Dermis blood vessel endothelial cell (primary cell): Measurements from ENCODE around the gene PCDHGA4. TPM values are rescaled to one million over a fixed set of nuclear protein-coding genes. Genes with fewer than 3 reads are reported as not detected.
"Not testable (repeated sequence)": the region's sequence is repeated elsewhere in the genome, so short reads cannot be mapped to it uniquely, and the experiment has no call there.

ENCODE experiments used
- DNase-seq: peaks from one replicate; pipeline ENCODE4 v3.0.0; 2010
- total RNA-seq: library from RNA; depleted of rRNA; stranded (reverse); fragments of >200 nt; gene quantifications from 2 replicates; pipeline ENCODE4 v1.2.3, GENCODE V29; 2014

PCDHGA4 gene
- total RNA-seq, 1 donor from 2014 or later: 2.2 TPM

DNA sequence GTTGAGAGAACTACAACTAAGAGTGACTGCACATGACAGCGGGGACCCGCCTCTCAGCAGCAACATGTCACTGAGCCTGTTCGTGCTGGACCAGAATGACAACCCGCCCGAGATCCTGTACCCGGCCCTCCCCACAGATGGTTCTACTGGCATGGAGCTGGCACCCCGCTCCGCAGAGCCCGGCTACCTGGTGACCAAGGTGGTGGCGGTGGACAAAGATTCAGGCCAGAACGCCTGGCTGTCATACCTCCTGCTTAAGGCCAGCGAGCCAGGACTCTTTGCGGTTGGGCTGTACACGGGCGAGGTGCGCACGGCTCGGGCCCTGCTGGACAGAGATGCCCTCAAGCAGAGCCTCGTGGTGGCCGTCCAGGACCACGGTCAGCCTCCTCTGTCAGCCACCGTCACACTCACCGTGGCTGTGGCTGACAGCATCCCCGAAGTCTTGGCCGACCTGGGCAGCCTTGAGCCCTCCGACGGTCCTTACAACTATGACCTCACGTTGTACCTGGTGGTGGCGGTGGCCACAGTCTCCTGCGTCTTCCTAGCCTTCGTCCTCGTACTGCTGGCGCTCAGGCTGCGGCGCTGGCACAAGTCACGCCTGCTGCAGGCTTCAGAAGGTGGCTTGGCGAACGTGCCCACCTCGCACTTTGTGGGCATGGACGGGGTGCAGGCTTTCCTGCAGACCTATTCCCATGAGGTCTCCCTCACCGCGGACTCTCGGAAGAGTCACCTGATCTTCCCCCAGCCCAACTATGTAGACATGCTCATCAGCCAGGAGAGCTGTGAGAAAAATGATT lies 29.8 kb downstream of the PCDHGA4 start:
- DNase-seq: no peak

DNA sequence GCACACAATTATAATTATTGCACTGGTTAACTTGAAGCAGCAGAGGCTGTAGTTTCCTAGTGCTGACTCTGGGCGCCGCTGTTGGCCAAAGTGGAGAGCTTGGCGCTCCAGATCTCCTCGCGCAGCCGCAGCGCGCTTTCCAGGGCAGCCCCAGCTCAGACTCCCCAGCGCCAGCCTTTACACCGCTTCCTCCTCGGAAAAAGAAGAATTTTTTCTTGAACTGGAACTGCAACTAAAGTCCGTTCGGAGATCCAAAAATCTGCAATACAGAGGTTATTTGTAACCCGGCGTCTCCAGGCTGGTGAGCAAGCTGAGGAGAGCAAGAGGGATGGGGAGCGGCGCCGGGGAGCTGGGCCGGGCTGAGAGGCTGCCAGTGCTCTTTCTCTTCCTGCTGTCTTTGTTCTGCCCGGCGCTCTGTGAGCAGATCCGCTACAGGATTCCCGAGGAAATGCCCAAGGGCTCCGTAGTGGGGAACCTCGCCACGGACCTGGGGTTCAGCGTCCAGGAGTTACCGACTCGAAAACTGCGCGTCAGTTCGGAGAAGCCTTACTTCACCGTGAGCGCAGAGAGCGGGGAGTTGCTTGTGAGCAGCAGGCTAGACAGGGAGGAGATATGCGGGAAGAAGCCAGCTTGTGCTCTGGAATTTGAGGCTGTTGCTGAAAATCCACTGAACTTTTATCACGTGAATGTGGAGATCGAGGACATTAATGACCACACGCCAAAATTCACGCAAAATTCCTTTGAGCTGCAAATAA lies 32.9 kb downstream of the PCDHGA4 start, which contains the start of gene PCDHGB4:
TSS of gene PCDHGB4 (plus strand) at position 142 of the 755 bp plus-strand sequence. CDS start at position 329, 187 bp downstream.
- DNase-seq: peak; percentile 67

DNA sequence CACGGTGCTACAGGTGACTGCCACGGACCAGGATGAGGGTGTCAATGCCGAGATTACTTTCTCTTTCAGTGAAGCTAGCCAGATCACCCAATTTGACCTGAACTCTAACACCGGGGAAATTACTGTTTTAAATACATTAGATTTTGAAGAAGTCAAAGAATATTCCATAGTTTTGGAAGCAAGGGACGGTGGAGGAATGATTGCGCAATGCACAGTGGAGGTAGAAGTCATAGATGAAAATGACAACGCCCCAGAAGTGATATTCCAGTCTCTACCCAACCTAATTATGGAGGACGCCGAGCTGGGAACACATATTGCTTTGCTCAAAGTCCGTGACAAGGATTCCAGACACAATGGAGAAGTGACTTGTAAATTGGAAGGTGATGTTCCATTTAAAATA lies 33.8 kb downstream of the PCDHGA4 start:
- no peak for DNase-seq

DNA sequence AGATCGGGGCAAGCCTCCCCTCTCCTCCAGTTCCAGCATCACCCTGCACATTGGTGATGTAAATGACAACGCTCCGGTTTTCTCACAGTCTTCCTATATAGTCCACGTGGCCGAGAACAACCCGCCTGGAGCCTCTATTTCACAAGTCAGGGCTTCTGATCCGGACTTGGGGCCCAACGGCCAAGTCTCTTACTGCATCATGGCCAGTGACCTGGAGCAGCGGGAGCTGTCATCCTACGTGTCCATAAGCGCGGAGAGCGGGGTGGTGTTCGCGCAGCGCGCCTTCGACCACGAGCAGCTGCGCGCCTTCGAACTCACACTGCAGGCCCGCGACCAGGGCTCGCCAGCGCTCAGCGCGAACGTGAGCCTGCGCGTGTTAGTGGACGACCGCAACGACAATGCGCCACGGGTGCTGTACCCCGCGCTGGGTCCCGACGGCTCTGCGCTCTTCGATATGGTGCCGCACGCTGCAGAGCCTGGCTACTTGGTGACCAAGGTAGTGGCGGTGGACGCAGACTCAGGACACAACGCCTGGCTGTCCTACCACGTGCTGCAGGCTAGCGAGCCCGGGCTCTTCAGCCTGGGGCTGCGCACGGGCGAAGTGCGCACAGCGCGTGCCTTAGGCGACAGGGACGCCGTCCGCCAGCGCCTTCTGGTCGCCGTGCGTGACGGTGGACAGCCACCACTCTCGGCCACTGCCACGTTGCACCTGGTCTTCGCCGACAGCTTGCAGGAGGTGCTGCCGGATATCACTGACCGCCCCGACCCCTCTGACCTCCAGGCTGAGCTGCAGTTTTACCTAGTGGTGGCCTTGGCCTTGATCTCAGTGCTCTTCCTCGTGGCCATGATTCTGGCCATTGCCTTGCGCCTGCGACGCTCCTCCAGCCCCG lies 34.6 kb downstream of the PCDHGA4 start:
- DNase-seq: no peak

DNA sequence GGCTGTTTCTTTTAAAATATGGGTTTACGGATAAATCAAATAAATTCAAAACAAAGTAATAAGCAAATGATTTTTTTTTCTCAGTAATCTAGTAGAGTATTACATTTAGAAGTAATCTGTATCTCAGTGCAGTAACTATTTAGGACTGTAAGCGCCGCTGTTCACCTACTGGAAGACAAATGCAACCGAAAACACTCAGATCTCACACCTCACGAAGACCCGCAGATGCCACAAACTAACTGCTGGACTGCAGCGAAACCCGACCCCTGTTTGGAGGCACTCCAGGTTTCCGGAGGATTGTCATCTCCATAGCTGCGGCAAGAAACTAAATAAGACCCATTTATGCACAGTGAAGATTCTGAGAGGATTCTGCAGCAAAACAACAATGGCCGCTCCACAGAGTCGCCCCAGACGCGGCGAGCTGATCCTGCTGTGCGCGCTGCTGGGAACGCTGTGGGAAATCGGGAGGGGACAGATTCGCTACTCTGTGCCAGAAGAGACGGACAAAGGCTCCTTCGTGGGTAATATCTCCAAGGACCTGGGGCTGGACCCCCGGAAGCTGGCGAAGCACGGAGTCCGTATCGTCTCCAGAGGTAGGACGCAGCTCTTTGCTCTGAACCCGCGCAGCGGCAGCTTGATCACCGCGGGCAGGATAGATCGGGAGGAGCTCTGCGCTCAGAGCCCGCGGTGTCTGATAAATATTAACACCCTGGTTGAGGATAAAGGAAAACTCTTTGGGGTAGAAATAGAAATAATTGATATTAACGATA lies 37.8 kb downstream of the PCDHGA4 start, which contains the start of gene PCDHGA8:
TSS of gene PCDHGA8 (plus strand) at position 205 of the 770 bp plus-strand sequence. CDS start at position 386, 181 bp downstream.
- DNase-seq: no peak

DNA sequence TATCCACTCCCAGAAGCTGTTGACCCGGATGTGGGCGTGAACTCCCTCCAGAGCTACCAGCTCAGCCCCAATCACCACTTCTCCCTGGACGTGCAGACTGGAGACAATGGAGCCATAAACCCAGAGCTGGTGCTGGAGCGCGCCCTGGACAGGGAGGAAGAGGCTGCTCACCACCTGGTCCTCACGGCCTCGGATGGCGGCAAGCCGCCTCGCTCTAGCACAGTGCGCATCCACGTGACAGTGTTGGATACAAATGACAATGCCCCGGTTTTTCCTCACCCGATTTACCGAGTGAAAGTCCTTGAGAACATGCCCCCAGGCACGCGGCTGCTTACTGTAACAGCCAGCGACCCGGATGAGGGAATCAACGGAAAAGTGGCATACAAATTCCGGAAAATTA lies 38.4 kb downstream of the PCDHGA4 start:
- DNase-seq: no peak

DNA sequence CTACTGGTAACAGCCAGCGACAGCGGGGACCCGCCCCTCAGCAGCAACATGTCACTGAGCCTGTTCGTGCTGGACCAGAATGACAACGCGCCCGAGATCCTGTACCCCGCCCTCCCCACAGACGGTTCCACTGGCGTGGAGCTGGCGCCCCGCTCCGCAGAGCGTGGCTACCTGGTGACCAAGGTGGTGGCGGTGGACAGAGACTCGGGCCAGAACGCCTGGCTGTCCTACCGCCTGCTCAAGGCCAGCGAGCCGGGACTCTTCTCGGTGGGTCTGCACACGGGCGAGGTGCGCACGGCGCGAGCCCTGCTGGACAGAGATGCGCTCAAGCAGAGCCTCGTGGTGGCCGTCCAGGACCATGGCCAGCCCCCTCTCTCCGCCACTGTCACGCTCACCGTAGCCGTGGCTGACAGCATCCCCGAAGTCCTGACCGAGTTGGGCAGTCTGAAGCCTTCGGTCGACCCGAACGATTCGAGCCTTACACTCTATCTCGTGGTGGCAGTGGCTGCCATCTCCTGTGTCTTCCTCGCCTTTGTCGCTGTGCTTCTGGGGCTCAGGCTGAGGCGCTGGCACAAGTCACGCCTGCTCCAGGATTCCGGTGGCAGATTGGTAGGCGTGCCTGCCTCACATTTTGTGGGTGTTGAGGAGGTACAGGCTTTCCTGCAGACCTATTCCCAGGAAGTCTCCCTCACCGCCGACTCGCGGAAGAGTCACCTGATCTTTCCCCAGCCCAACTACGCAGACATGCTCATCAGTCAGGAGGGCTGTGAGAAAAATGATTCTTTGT lies 39.8 kb downstream of the PCDHGA4 start:
- not testable (repeated sequence) for DNase-seq

DNA sequence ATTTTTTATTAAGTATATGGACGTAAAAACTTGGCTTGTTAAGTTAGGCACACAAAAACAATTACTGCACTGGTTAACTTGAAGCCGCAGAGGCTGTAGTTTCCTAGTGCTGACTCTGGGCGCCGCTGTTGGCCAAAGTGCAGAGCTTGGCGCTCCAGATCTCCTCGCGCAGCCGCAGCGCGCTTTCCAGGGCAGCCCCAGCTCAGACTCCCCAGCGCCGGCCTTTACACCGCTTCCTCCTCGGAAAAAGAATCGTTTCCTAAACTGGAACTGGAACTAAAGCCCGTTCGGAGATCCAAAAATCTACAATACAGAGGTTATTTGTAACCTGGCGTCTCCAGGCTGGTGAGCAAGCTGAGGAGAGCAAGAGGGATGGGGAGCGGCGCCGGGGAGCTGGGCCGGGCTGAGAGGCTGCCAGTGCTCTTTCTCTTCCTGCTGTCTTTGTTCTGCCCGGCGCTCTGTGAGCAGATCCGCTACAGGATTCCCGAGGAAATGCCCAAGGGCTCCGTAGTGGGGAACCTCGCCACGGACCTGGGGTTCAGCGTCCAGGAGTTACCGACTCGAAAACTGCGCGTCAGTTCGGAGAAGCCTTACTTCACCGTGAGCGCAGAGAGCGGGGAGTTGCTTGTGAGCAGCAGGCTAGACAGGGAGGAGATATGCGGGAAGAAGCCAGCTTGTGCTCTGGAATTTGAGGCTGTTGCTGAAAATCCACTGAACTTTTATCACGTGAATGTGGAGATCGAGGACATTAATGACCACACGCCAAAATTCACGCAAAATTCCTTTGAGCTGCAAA lies 43.1 kb downstream of the PCDHGA4 start, which contains the start of gene PCDHGB5:
TSS of gene PCDHGB5 (plus strand) at position 192 of the 796 bp plus-strand sequence. CDS start at position 373, 181 bp downstream.
- peak; percentile 68 for DNase-seq

DNA sequence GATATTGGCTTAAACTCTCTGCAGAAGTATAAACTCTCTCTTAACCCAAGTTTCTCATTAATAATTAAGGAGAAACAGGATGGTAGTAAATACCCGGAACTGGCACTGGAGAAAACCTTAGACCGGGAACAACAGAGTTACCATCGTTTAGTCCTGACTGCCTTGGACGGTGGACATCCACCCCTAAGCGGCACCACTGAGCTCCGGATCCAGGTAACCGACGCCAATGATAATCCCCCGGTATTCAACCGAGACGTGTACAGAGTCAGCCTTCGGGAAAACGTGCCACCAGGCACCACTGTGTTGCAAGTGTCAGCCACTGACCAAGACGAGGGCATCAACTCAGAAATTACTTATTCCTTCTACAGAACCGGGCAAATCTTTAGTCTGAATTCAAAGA lies 43.8 kb downstream of the PCDHGA4 start:
- no peak for DNase-seq

DNA sequence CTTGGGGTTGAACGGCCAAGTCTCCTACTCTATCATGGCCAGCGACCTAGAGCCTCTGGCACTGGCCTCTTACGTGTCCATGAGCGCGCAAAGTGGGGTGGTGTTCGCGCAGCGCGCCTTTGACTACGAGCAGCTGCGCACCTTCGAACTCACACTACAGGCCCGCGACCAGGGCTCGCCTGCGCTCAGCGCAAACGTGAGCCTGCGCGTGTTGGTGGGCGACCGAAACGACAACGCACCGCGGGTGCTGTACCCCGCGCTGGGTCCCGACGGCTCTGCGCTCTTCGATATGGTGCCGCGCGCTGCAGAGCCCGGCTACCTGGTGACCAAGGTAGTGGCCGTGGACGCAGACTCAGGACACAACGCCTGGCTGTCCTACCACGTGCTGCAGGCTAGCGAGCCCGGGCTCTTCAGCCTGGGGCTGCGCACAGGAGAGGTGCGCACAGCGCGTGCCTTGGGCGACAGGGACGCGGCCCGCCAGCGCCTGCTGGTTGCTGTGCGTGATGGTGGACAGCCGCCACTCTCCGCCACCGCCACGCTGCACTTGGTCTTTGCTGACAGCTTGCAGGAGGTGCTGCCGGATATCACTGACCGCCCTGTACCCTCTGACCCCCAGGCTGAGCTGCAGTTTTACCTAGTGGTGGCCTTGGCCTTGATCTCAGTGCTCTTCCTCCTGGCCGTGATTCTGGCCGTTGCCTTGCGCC lies 44.9 kb downstream of the PCDHGA4 start:
- DNase-seq: no peak

DNA sequence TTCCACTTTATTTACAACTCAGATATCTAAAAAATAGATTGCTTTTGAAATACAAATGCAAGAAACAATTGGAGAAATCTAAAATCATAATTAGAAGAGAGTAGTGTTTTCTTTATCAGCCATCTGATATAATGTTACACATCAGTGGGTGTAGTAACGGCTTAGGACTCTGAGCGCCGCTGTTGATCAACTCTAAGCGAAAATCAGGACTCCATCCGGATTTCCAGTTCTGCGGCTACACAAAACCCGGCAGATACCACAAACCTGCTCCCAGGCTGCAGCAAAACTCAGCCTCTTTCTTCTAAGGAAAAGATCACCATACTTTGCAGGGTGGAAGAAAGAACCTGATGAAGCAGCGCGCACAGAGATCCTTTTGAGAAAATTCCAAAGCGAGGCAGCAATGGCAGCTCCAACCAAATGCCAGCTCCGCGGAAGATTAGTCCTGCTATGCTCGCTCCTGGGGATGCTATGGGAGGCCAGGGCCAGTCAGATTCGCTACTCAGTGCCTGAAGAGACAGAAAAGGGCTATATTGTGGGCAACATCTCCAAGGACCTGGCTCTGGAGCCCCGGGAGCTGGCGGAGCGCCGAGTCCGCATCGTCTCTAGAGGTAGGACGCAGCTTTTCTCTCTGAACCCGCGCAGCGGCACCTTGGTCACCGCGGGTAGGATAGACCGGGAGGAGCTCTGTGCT lies 47.9 kb downstream of the PCDHGA4 start, which contains the start of gene PCDHGA9:
TSS of gene PCDHGA9 (plus strand) at position 226 of the 691 bp plus-strand sequence. CDS start at position 401, 175 bp downstream.
- DNase-seq: peak; percentile 63

DNA sequence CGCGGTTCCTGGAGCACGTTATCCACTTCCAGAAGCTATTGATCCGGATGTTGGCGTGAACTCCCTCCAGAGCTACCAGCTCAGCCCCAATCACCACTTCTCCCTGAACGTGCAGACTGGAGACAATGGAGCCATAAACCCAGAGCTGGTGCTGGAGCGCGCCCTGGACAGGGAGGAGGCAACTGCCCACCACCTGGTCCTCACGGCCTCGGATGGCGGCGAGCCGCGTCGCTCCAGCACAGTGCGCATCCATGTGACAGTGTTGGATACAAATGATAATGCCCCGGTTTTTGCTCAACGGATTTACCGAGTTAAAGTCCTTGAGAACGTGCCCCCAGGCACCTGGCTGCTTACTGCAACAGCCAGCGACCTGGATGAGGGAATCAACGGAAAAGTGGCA lies 48.6 kb downstream of the PCDHGA4 start:
- no peak for DNase-seq

Other genes starting within 250 kb of the PCDHGA4 start
- 0.17 and 0.19 TPM in 2 replicates for gene PCDHB4, start 233.2 kb upstream of the PCDHGA4 start, total RNA-seq
- 1.2 and 1.7 TPM in 2 replicates for gene PCDHB5, start 219.8 kb upstream of the PCDHGA4 start, total RNA-seq
- 0.05 and 0.17 TPM in 2 replicates for gene PCDHB6, start 205.0 kb upstream of the PCDHGA4 start, total RNA-seq
- 0.68 and 0.74 TPM in 2 replicates for gene PCDHB7, start 182.4 kb upstream of the PCDHGA4 start, total RNA-seq
- 0.14 and 0.34 TPM in 2 replicates for gene PCDHB8, start 177.2 kb upstream of the PCDHGA4 start, total RNA-seq
- gene PCDHB16, start 172.6 kb upstream of the PCDHGA4 start, total RNA-seq: 0.17 and 0.23 TPM in 2 replicates
- gene PCDHB9, start 167.9 kb upstream of the PCDHGA4 start, total RNA-seq: 0.14 and 0.17 TPM in 2 replicates
- gene PCDHB10, start 162.7 kb upstream of the PCDHGA4 start, total RNA-seq: 0.51 and 0.70 TPM in 2 replicates
- gene PCDHB11, start 155.4 kb upstream of the PCDHGA4 start, total RNA-seq: 0.17 and 0.19 TPM in 2 replicates
- gene PCDHB12, start 146.3 kb upstream of the PCDHGA4 start, total RNA-seq: 0.47 and 0.68 TPM in 2 replicates
- 1.4 TPM in 2 replicates for gene PCDHB13, start 141.1 kb upstream of the PCDHGA4 start, total RNA-seq
- gene PCDHB14, start 131.7 kb upstream of the PCDHGA4 start, total RNA-seq: 0.98 and 1.0 TPM in 2 replicates
- gene PCDHB15, start 109.6 kb upstream of the PCDHGA4 start, total RNA-seq: 0.65 and 1.0 TPM in 2 replicates
- gene SLC25A2, start 51.0 kb upstream of the PCDHGA4 start, total RNA-seq: 0.09 and 0.34 TPM in 2 replicates
- gene TAF7, start 34.2 kb upstream of the PCDHGA4 start, total RNA-seq: 60.6 and 78.3 TPM in 2 replicates
- gene PCDHGA1, start 24.5 kb upstream of the PCDHGA4 start, total RNA-seq: 0.33 and 0.34 TPM in 2 replicates
- 1.4 TPM in 2 replicates for gene PCDHGA2, start 16.3 kb upstream of the PCDHGA4 start, total RNA-seq
- gene PCDHGA3, start 11.2 kb upstream of the PCDHGA4 start, total RNA-seq: 0.70 and 1.2 TPM in 2 replicates
- 1.4 and 1.5 TPM in 2 replicates for gene PCDHGB1, start 4.9 kb upstream of the PCDHGA4 start, total RNA-seq
- 0.51 and 1.7 TPM in 2 replicates for gene PCDHGB2, start 5.0 kb downstream of the PCDHGA4 start, total RNA-seq
- gene PCDHGA5, start 9.1 kb downstream of the PCDHGA4 start, total RNA-seq: 0.74 and 0.85 TPM in 2 replicates
- 3.6 and 3.7 TPM in 2 replicates for gene PCDHGB3, start 15.2 kb downstream of the PCDHGA4 start, total RNA-seq
- gene PCDHGA6, start 18.9 kb downstream of the PCDHGA4 start, total RNA-seq: 2.2 TPM in 2 replicates
- 1.0 and 1.3 TPM in 2 replicates for gene PCDHGA7, start 27.7 kb downstream of the PCDHGA4 start, total RNA-seq
- 11.3 and 14.5 TPM in 2 replicates for gene PCDHGB4, start 32.7 kb downstream of the PCDHGA4 start, total RNA-seq
- 0.74 and 1.4 TPM in 2 replicates for gene PCDHGA8, start 37.6 kb downstream of the PCDHGA4 start, total RNA-seq
- 11.9 and 16.7 TPM in 2 replicates for gene PCDHGB5, start 42.9 kb downstream of the PCDHGA4 start, total RNA-seq
- gene PCDHGA9, start 47.8 kb downstream of the PCDHGA4 start, total RNA-seq: 2.9 and 3.6 TPM in 2 replicates
- 2.9 and 3.7 TPM in 2 replicates for gene PCDHGB6, start 53.0 kb downstream of the PCDHGA4 start, total RNA-seq
- 4.7 and 6.0 TPM in 2 replicates for gene PCDHGA10, start 58.0 kb downstream of the PCDHGA4 start, total RNA-seq
- gene PCDHGB7, start 62.7 kb downstream of the PCDHGA4 start, total RNA-seq: 10.2 and 11.9 TPM in 2 replicates
- 6.8 and 10.6 TPM in 2 replicates for gene PCDHGA11, start 66.0 kb downstream of the PCDHGA4 start, total RNA-seq
- gene PCDHGA12, start 75.5 kb downstream of the PCDHGA4 start, total RNA-seq: 4.1 and 4.6 TPM in 2 replicates
- gene PCDHGC3, start 120.9 kb downstream of the PCDHGA4 start, total RNA-seq: 19.4 and 25.1 TPM in 2 replicates
- 1.2 and 1.5 TPM in 2 replicates for gene PCDHGC4, start 130.0 kb downstream of the PCDHGA4 start, total RNA-seq
- gene PCDHGC5, start 134.1 kb downstream of the PCDHGA4 start, total RNA-seq: 0.56 and 1.5 TPM in 2 replicates